HG03108 (cell line): Measurements from ENCODE around the gene ZNF143.

ENCODE experiments used
- ATAC-seq: cut with Tn5 transposase; IDR thresholded peaks from one replicate; pipeline ENCODE4 v1.9.1; 2021; ENCODE audit warnings: moderate library complexity; ENCODE audit not compliant: unreplicated experiment

ZNF143 gene

DNA sequence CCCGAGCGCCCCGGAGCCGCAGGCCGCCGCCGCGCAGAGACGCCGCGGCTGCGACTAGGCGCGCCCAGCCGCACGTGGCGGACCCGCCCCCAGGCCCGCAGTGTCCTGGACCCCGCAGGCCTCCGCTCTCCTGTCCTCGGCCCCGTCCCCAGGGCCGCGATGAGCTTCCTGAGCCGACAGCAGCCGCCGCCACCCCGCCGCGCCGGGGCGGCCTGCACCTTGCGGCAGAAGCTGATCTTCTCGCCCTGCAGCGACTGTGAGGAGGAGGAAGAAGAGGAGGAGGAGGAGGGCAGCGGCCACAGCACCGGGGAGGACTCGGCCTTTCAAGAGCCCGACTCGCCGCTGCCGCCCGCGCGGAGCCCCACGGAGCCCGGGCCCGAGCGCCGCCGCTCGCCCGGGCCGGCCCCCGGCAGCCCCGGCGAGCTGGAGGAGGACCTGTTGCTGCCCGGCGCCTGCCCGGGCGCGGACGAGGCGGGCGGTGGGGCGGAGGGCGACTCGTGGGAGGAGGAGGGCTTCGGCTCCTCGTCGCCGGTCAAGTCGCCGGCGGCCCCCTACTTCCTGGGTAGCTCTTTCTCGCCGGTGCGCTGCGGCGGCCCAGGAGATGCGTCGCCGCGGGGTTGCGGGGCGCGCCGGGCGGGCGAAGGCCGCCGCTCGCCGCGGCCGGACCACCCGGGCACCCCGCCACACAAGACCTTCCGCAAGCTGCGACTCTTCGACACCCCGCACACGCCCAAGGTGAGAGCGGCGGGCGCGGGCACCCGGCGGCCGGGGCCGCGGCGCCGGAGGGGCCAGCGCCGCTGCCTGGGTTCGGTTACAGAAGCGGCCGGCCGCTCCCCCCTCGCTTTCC is 113.2 kb downstream of the ZNF143 start:
- ATAC-seq, result peak; percentile 2

DNA sequence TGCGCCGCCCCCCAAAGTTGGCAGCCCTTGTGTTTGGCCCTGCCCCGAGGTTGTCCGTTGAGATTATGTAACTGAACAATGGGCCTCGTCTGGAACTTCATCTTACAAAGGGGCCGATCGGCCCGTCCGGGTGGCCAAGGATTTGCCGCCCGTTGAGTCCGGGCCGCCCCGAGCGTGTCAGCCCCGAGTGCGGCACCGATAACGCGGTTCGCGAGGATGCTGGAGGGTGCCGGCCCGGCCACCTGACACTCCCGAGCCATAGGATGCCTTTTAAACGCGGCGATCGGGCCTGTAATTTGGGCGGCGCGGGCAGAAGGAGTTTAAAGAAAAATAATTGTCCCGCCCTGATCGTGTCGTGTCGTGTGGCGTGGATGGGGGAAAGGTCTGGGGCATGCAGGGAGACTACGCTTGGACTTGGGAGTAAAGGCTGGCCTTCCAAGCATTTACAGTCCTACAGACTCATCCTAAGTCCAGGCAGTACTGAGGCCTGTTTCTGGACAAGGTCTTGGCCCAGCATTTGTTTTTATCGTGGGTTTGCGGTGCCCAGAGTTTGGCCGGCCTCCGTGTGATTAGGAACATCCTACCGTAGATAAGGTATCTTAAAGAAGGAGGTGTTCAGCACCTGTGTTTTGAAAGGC is 113.9 kb downstream of the ZNF143 start:
- no peak for ATAC-seq

DNA sequence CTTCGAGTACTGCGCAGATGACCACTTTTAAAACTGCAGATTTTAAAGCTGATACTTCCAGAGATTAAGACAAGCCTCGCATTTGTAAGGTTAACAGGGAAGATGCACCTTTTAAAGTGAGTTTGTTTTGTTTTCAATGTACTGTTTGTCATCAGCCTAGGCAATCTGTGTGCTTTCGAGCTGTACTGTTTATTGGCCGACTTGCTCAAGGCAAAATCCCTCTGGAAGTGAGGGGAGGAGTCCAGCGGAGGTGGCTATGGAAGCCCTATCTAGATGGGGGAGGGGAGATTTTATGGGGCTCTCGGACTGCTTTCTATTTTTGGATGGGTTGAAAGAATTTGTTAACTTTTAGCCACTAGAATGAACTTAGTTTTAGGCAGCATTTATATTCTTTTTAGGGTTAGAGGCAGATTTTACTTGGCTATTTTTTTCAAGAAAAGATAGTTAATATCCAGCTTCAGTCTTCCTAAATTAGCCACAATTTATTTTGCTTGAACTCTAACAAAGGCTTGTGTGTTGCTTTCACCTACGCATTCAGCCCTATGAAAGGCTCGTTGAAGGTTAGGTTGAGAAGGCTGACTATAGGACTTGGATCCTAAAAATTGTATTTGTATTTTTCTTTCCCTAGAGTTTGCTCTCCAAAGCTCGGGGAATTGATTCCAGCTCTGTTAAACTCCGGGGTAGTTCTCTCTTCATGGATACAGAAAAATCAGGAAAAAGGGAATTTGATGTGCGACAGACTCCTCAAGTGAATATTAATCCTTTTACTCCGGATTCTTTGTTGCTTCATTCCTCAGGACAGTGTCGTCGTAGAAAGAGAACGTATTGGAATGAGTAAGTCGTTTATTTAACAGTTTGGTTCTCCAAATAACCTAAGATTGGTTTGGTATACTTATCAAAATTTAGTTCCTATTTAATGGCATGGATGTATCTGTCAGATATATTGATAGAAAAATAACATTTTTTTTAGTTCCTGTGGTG is 114.7 kb downstream of the ZNF143 start:
- ATAC-seq, result no peak

DNA sequence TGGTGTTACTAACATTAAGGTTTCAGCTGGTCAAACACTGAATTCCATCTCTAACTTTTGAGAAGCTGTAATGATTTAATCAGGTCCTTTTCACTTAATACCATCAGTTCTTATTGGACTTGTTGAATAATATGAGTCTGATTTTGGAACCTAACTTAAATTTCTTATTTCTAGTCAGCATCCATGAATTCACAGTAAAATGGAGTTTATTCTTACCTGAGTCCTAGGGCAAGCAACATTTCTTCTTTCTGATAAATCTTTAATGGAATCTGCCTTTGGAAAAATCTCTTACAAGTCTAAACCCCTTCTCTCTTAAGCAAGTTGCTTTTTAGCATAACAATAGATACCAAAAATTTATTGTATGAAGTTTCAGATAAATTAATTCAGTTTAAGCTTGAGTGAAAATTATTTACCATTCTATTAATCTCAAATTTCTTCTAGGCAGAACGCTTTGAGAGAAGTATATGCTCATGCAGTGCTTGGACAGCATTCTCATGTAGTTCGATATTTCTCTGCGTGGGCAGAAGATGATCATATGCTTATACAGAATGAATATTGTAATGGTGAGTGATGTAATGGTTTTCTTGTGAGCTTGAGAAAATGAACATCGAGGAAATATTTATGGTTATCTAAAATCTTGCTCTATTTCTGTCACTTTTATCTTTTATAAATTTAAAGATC is 116.0 kb downstream of the ZNF143 start:
- no peak for ATAC-seq

DNA sequence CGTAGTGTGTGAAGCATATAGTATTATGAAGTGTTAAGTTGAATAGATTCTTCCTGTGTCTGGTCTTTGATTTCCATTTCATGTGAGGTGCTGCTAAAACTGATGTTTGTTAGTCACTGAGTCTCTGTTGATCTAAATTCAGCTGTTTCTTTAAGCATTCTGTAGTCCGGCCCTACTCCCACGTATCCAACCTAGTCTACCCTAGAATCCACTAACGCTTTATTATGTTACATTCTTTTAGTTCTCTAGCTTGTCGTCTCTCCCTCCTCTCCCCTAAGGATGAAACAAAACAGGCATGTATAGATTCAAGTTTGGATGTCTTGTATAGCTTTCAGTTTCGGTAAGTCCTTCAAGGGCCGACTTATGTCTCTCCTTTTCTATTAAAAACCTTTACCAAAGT is 116.7 kb downstream of the ZNF143 start:
- no peak for ATAC-seq
